ENCODE measurements around the gene SDC3.

Gene SDC3

DNA sequence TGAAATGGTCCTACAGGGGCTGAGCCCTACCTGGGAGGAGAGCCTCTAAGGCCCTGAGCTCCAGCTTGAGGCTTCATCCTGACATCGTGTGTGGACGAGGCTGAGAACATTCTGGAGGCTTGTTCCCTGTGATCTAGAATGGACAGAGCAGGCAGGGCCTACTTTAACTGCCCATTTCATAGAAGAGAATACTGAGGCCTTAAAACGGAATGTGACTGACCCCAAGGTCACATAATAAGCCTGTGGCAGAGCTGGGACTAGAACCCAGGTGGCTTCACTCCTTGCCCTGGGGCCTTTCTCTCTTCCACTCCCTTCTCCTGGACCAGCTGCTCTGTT lies 6.0 kb upstream of the SDC3 start:
- TF ChIP-seq SIN3A (IDR thresholded peaks at IDR 0.05; ENCODE audit: borderline replicate concordance, insufficient read depth, low read length) = no peak
- no peak for TF ChIP-seq FOXP2 (optimal IDR thresholded peaks at IDR 0.05; ENCODE audit: borderline replicate concordance, extremely low read depth, extremely low read length, insufficient read depth)
- TF ChIP-seq POLR2AphosphoS5 (IDR thresholded peaks at IDR 0.05; ENCODE audit: low read depth, low read length) = no peak
- TF ChIP-seq, protein P1, sequence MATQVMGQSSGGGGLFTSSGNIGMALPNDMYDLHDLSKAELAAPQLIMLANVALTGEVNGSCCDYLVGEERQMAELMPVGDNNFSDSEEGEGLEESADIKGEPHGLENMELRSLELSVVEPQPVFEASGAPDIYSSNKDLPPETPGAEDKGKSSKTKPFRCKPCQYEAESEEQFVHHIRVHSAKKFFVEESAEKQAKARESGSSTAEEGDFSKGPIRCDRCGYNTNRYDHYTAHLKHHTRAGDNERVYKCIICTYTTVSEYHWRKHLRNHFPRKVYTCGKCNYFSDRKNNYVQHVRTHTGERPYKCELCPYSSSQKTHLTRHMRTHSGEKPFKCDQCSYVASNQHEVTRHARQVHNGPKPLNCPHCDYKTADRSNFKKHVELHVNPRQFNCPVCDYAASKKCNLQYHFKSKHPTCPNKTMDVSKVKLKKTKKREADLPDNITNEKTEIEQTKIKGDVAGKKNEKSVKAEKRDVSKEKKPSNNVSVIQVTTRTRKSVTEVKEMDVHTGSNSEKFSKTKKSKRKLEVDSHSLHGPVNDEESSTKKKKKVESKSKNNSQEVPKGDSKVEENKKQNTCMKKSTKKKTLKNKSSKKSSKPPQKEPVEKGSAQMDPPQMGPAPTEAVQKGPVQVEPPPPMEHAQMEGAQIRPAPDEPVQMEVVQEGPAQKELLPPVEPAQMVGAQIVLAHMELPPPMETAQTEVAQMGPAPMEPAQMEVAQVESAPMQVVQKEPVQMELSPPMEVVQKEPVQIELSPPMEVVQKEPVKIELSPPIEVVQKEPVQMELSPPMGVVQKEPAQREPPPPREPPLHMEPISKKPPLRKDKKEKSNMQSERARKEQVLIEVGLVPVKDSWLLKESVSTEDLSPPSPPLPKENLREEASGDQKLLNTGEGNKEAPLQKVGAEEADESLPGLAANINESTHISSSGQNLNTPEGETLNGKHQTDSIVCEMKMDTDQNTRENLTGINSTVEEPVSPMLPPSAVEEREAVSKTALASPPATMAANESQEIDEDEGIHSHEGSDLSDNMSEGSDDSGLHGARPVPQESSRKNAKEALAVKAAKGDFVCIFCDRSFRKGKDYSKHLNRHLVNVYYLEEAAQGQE (IDR thresholded peaks at IDR 0.05; ENCODE audit: insufficient read depth in 1 of 2, low read depth in 2 of 2, low read length in 2 of 2) = no peak
- no peak for TF ChIP-seq TAF1 (IDR thresholded peaks at IDR 0.05; ENCODE audit: borderline replicate concordance, insufficient read depth, low read length)

- TF ChIP-seq TAF1 (IDR thresholded peaks at IDR 0.05; ENCODE audit: borderline replicate concordance, insufficient read depth, low read length) (no peak), POLR2AphosphoS5 (IDR thresholded peaks at IDR 0.05; ENCODE audit: low read depth, low read length) (no peak), SIN3A (IDR thresholded peaks at IDR 0.05; ENCODE audit: borderline replicate concordance, insufficient read depth, low read length) (no peak), FOXP2 (optimal IDR thresholded peaks at IDR 0.05; ENCODE audit: borderline replicate concordance, extremely low read depth, extremely low read length, insufficient read depth) (no peak)
- TF ChIP-seq, protein P1 (IDR thresholded peaks at IDR 0.05; ENCODE audit: insufficient read depth in 1 of 2, low read depth in 2 of 2, low read length in 2 of 2) = no peak
Measured at GRCh38 chr1:30912913-30913652, 4.5 kb upstream of the SDC3 start.

GRCh38 chr1:30912224-30912623 lies 3.7 kb upstream of the SDC3 start:
- TF ChIP-seq POLR2AphosphoS5 (IDR thresholded peaks at IDR 0.05; ENCODE audit: low read depth, low read length) (no peak), SIN3A (IDR thresholded peaks at IDR 0.05; ENCODE audit: borderline replicate concordance, insufficient read depth, low read length) (no peak), FOXP2 (optimal IDR thresholded peaks at IDR 0.05; ENCODE audit: borderline replicate concordance, extremely low read depth, extremely low read length, insufficient read depth) (no peak), TAF1 (IDR thresholded peaks at IDR 0.05; ENCODE audit: borderline replicate concordance, insufficient read depth, low read length) (no peak)
- TF ChIP-seq, protein P1 (IDR thresholded peaks at IDR 0.05; ENCODE audit: insufficient read depth in 1 of 2, low read depth in 2 of 2, low read length in 2 of 2) = no peak

- TF ChIP-seq POLR2AphosphoS5 (IDR thresholded peaks at IDR 0.05; ENCODE audit: low read depth, low read length) (no peak), SIN3A (IDR thresholded peaks at IDR 0.05; ENCODE audit: borderline replicate concordance, insufficient read depth, low read length) (no peak), FOXP2 (optimal IDR thresholded peaks at IDR 0.05; ENCODE audit: borderline replicate concordance, extremely low read depth, extremely low read length, insufficient read depth) (no peak), TAF1 (IDR thresholded peaks at IDR 0.05; ENCODE audit: borderline replicate concordance, insufficient read depth, low read length) (no peak)
Measured at GRCh38 chr1:30911059-30911954, 2.7 kb upstream of the SDC3 start.

- TF ChIP-seq FOXP2 (optimal IDR thresholded peaks at IDR 0.05; ENCODE audit: borderline replicate concordance, extremely low read depth, extremely low read length, insufficient read depth) (no peak), SIN3A (IDR thresholded peaks at IDR 0.05; ENCODE audit: borderline replicate concordance, insufficient read depth, low read length) (no peak), TAF1 (IDR thresholded peaks at IDR 0.05; ENCODE audit: borderline replicate concordance, insufficient read depth, low read length) (no peak), POLR2AphosphoS5 (IDR thresholded peaks at IDR 0.05; ENCODE audit: low read depth, low read length) (no peak)
- TF ChIP-seq, protein P1 (IDR thresholded peaks at IDR 0.05; ENCODE audit: insufficient read depth in 1 of 2, low read depth in 2 of 2, low read length in 2 of 2) = no peak
Measured at GRCh38 chr1:30909365-30910068, 959 bp upstream of the SDC3 start.

Measured in PFSK-1 (cell line).